ENCODE results near the gene XKR7. TPM values are rescaled to one million over a fixed set of nuclear protein-coding genes. Genes with fewer than 3 reads are reported as not detected.

The XKR7 gene
- total RNA-seq, 1 donor, result under 0.01 TPM

- no peak within 1 kb of the TSS for H3K27ac ChIP-seq (ENCODE audit: low read depth, low read length)
- no peak within 1 kb of the TSS for H3K4me2 ChIP-seq (ENCODE audit: insufficient read depth, low read length)
- DNase-seq (ENCODE audit: insufficient read length, low spot score, missing footprints), result no peak
- H3K36me3 ChIP-seq (ENCODE audit: insufficient read depth, low read length), result no peaks in the 10 kb centered on the region
- TF ChIP-seq, protein P1, sequence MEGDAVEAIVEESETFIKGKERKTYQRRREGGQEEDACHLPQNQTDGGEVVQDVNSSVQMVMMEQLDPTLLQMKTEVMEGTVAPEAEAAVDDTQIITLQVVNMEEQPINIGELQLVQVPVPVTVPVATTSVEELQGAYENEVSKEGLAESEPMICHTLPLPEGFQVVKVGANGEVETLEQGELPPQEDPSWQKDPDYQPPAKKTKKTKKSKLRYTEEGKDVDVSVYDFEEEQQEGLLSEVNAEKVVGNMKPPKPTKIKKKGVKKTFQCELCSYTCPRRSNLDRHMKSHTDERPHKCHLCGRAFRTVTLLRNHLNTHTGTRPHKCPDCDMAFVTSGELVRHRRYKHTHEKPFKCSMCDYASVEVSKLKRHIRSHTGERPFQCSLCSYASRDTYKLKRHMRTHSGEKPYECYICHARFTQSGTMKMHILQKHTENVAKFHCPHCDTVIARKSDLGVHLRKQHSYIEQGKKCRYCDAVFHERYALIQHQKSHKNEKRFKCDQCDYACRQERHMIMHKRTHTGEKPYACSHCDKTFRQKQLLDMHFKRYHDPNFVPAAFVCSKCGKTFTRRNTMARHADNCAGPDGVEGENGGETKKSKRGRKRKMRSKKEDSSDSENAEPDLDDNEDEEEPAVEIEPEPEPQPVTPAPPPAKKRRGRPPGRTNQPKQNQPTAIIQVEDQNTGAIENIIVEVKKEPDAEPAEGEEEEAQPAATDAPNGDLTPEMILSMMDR (IDR thresholded peaks at IDR 0.05; ENCODE audit: extremely low read depth, low read depth, low read length), result no peak
- H2AFZ ChIP-seq (ENCODE audit: low read length), result no peak within 1 kb of the TSS
- no peaks in the 10 kb centered on the region for H3K4me1 ChIP-seq (ENCODE audit: insufficient read depth, low read length)
- H3K9me3 ChIP-seq (ENCODE audit: low read depth, low read length), result no peaks in the 10 kb centered on the region
- no peak within 1 kb of the TSS for H3K4me3 ChIP-seq (ENCODE audit: insufficient read depth, low read length)
- H4K20me1 ChIP-seq (ENCODE audit: insufficient read depth, low read length), result peaks cover 2% of the 10 kb centered on the region
- H3K79me2 ChIP-seq (ENCODE audit: insufficient read depth, low read length), result no peaks in the 10 kb centered on the region
- peaks cover 64% of the 10 kb centered on the region for H3K27me3 ChIP-seq (ENCODE audit: insufficient read depth, low read length)
Measured at GRCh38 chr20:32052090-32052777, 84.3 kb downstream of the XKR7 start, which contains the start of gene HCK. Gene HCK, plus strand, starts transcription at chr20:32052242.

DNA sequence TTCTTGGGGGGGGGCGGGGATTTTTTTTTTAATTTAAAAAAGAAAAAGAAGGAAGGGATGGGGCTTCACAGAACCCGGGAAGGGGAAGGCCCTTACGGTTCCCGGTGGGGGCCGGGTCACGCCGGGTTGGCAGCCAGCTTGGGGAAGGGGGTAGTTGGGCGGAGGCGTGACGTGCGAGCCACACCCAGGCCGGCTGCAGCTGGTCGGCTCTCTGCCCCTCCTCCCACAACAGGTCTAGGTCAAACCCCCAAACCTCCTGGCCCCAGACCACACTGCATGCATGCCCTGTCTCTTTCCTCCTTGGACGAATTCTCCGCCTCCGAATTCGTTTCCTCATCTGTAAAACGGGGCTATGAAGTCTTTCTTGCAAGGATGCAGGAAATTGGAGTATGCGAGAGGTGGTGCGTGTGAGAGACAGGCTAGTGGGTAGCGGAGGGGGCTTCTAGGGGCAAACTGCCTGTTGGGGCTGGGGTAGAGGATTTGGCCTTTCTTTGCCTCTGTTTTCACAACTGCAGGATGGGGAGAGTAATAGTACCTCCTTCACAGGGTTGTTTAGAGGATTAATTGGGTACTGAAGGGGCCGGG lies 84.9 kb downstream of the XKR7 start:
- Histone ChIP-seq H3K27me3 (ENCODE audit: insufficient read depth, low read length) (peaks cover 67% of the 10 kb centered on the region), H3K4me3 (ENCODE audit: insufficient read depth, low read length) (no peak overlapping the region), H3K4me2 (ENCODE audit: insufficient read depth, low read length) (no peak overlapping the region), H3K36me3 (ENCODE audit: insufficient read depth, low read length) (no peaks in the 10 kb centered on the region), H4K20me1 (ENCODE audit: insufficient read depth, low read length) (peaks cover 2% of the 10 kb centered on the region), H2AFZ (ENCODE audit: low read length) (no peak overlapping the region), H3K9me3 (ENCODE audit: low read depth, low read length) (no peaks in the 10 kb centered on the region), H3K79me2 (ENCODE audit: insufficient read depth, low read length) (no peaks in the 10 kb centered on the region), H3K4me1 (ENCODE audit: insufficient read depth, low read length) (no peaks in the 10 kb centered on the region), H3K27ac (ENCODE audit: low read depth, low read length) (no peak overlapping the region)
- no peak for DNase-seq (ENCODE audit: insufficient read length, low spot score, missing footprints)
- TF ChIP-seq, protein P1 (IDR thresholded peaks at IDR 0.05; ENCODE audit: extremely low read depth, low read depth, low read length), result no peak

Small RNA genes lying within 50 kb of the gene (small RNA-seq; reads per million reads assigned to genes)
- gene RNA5SP481, result not detected
- gene RNA5SP482, result not detected

Other genes with a start within 250 kb of the XKR7 start
- 127 and 136 TPM in 2 replicates for gene BCL2L1, start 245.3 kb upstream of the XKR7 start, total RNA-seq
- 16.2 and 18.5 TPM in 2 replicates for gene TPX2, start 228.9 kb upstream of the XKR7 start, total RNA-seq
- under 0.01 and 0.36 TPM in 2 replicates for gene MYLK2, start 148.8 kb upstream of the XKR7 start, total RNA-seq
- gene FOXS1, start 122.5 kb upstream of the XKR7 start, total RNA-seq, result under 0.01 and 0.36 TPM in 2 replicates
- 1.2 and 1.4 TPM in 2 replicates for gene DUSP15, start 97.6 kb upstream of the XKR7 start, total RNA-seq
- 0.59 and 0.72 TPM in 2 replicates for gene TTLL9, start 97.5 kb upstream of the XKR7 start, total RNA-seq
- gene PDRG1, start 16.1 kb upstream of the XKR7 start, total RNA-seq, result 2.2 and 2.7 TPM in 2 replicates
- gene CCM2L, start 42.3 kb downstream of the XKR7 start, total RNA-seq, result not detected in 2 replicates
- gene HCK, start 84.1 kb downstream of the XKR7 start, total RNA-seq, result 0.36 TPM in 1 of 2 replicates, not detected in the other
- gene TM9SF4, start 141.6 kb downstream of the XKR7 start, total RNA-seq, result 46.9 and 48.1 TPM in 2 replicates
- gene PLAGL2, start 239.6 kb downstream of the XKR7 start, total RNA-seq, result 2.5 and 2.7 TPM in 2 replicates
- 40.9 and 43.0 TPM in 2 replicates for gene POFUT1, start 239.7 kb downstream of the XKR7 start, total RNA-seq

Measured in osteoblast (primary cell).